SK-N-SH treated with all-trans-retinoic acid at 6 μM for 48 hours (cell line): ENCODE results near the gene POLK.

ENCODE experiments used
- ATAC-seq: fragments of 200-7000 bp; cut with Tn5 transposase; 3 replicates; pipeline ENCODE4 v1.9.1; 2020; ENCODE audit warnings: mild to moderate bottlenecking, moderate library complexity
- ARNTL ChIP-seq: fragments of 450-650 bp; formaldehyde crosslinking; IDR thresholded peaks from 2 replicates; pipeline ENCODE4 v1.5.0; 2020; ENCODE audit warnings: low read depth, mild to moderate bottlenecking, moderate library complexity, borderline replicate concordance
- BACH2 ChIP-seq: fragments of 250-450 bp; sonication (Bioruptor Pico); IDR thresholded peaks from 2 replicates; pipeline ENCODE4 v1.9.0; 2021; ENCODE audit warnings: mild to moderate bottlenecking, borderline replicate concordance
- CSDC2 ChIP-seq: fragments of 250-450 bp; sonication (Bioruptor Pico); IDR thresholded peaks from 2 replicates; pipeline ENCODE4 v1.5.0; 2020; ENCODE audit warnings: mild to moderate bottlenecking, moderate library complexity
- ESRRG ChIP-seq: fragments of 250-450 bp; sonication (Bioruptor Pico); IDR thresholded peaks from 2 replicates; pipeline ENCODE4 v1.6.1; 2021; ENCODE audit warnings: mild to moderate bottlenecking
- GLIS3 ChIP-seq: fragments of 250-450 bp; sonication (Bioruptor Pico); IDR thresholded peaks from 2 replicates; pipeline ENCODE4 v1.5.0; 2020; ENCODE audit warnings: mild to moderate bottlenecking, moderate library complexity
- ISL1 ChIP-seq: fragments of 250-450 bp; sonication (Bioruptor Pico); IDR thresholded peaks from 2 replicates; pipeline ENCODE4 v2.1.2; 2022; ENCODE audit warnings: mild to moderate bottlenecking, moderate library complexity
- OSR1 ChIP-seq: fragments of 250-450 bp; sonication (Bioruptor Pico); IDR thresholded peaks from 2 replicates; pipeline ENCODE4 v1.8.0; 2022; ENCODE audit warnings: moderate library complexity, mild to moderate bottlenecking, inconsistent platforms
- PPARA ChIP-seq: fragments of 250-450 bp; sonication (Bioruptor Pico); IDR thresholded peaks from 2 replicates; pipeline ENCODE4 v1.5.0; 2020; ENCODE audit warnings: mild to moderate bottlenecking, borderline replicate concordance
- RARB ChIP-seq: fragments of 250-450 bp; sonication (Bioruptor Pico); IDR thresholded peaks from 2 replicates; pipeline ENCODE4 v1.8.0; 2021; ENCODE audit warnings: mild to moderate bottlenecking, moderate library complexity
- SNAI2 ChIP-seq: fragments of 250-450 bp; sonication (Bioruptor Pico); IDR thresholded peaks from 2 replicates; pipeline ENCODE4 v1.5.0; 2020; ENCODE audit warnings: mild to moderate bottlenecking, moderate library complexity
- TCF4 ChIP-seq: fragments of 250-450 bp; sonication (Bioruptor Pico); IDR thresholded peaks from 2 replicates; pipeline ENCODE4 v1.8.0; 2021; ENCODE audit warnings: mild to moderate bottlenecking, moderate library complexity, borderline replicate concordance
- TOX ChIP-seq: fragments of 250-450 bp; sonication (Bioruptor Pico); IDR thresholded peaks from 2 replicates; pipeline ENCODE4 v1.8.0; 2021; ENCODE audit warnings: mild to moderate bottlenecking, moderate library complexity, borderline replicate concordance
- ZC3H10 ChIP-seq: fragments of 250-450 bp; sonication (Bioruptor Pico); IDR thresholded peaks from 2 replicates; pipeline ENCODE4 v1.5.1; 2021; ENCODE audit warnings: mild to moderate bottlenecking, moderate library complexity
- ZFP3 ChIP-seq: fragments of 250-450 bp; sonication (Bioruptor Pico); IDR thresholded peaks from 2 replicates; pipeline ENCODE4 v1.5.0; 2020; ENCODE audit warnings: mild to moderate bottlenecking, moderate library complexity
- ZFP30 ChIP-seq: fragments of 450-650 bp; formaldehyde crosslinking; IDR thresholded peaks from 2 replicates; pipeline ENCODE4 v1.5.0; 2022; ENCODE audit warnings: mild to moderate bottlenecking, moderate library complexity
- ZNF565 ChIP-seq: fragments of 450-650 bp; formaldehyde crosslinking; conservative IDR thresholded peaks from 2 replicates; pipeline ENCODE4 v1.5.0; 2020; ENCODE audit warnings: low read depth, mild to moderate bottlenecking, moderate library complexity
- ZNF70 ChIP-seq: fragments of 450-650 bp; formaldehyde crosslinking; IDR thresholded peaks from 2 replicates; pipeline ENCODE4 v1.5.0; 2020; ENCODE audit warnings: mild to moderate bottlenecking, moderate library complexity
- ZNF8 ChIP-seq: fragments of 450-650 bp; formaldehyde crosslinking; IDR thresholded peaks from 2 replicates; pipeline ENCODE4 v1.5.0; 2020; ENCODE audit warnings: mild to moderate bottlenecking, moderate library complexity
- TF ChIP-seq, protein P1 (sequence below): fragments of 250-450 bp; sonication (Bioruptor Pico); IDR thresholded peaks from 2 replicates; pipeline ENCODE4 v1.5.1; 2020; ENCODE audit warnings: low read depth, mild to moderate bottlenecking, moderate library complexity
- TF ChIP-seq, protein P2 (sequence below): fragments of 250-450 bp; sonication (Bioruptor Pico); IDR thresholded peaks from 2 replicates; pipeline ENCODE4 v1.5.1; 2021; ENCODE audit warnings: mild to moderate bottlenecking, moderate library complexity
- TF ChIP-seq, protein P3 (sequence below): fragments of 250-450 bp; sonication (Bioruptor Pico); IDR thresholded peaks from 2 replicates; pipeline ENCODE4 v1.8.0; 2021; ENCODE audit warnings: low read depth, mild to moderate bottlenecking, moderate library complexity, borderline replicate concordance
- TF ChIP-seq, protein P4 (sequence below): fragments of 250-450 bp; sonication (Bioruptor Pico); IDR thresholded peaks from 2 replicates; pipeline ENCODE4 v1.8.0; 2020; ENCODE audit warnings: mild to moderate bottlenecking, moderate library complexity, borderline replicate concordance
- TF ChIP-seq, protein P5 (sequence below): fragments of 250-450 bp; sonication (Bioruptor Pico); IDR thresholded peaks from 2 replicates; pipeline ENCODE4 v1.5.0; 2020; ENCODE audit warnings: mild to moderate bottlenecking, moderate library complexity

POLK gene

DNA sequence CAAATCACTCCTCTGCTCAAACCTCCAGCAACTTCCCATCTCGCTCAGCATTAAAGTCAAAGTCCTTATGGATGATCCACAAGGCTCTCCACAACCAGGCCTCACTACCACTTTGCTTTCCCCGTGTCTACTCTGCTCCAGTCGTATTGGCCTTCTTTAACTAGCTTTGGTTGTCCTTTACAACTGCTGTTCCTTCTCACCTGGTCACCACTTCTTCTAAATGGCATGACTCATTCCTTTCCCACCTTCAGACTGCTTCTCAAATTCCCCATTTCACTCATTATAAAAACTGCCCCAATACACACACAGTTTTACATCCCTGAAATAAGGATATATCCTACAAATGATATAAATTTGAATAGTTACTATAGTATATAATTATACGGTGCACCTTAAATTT, 30.7 kb upstream of the POLK start:
- TF ChIP-seq ZNF70 (CRISPR knock-in tag) (no peak), RARB (CRISPR knock-in tag) (no peak), CSDC2 (CRISPR knock-in tag) (no peak), ZNF565 (CRISPR knock-in tag) (no peak), ZFP30 (CRISPR knock-in tag) (no peak), ESRRG (CRISPR knock-in tag) (no peak), OSR1 (CRISPR knock-in tag) (no peak), ZNF8 (CRISPR knock-in tag) (no peak), GLIS3 (CRISPR knock-in tag) (no peak), PPARA (CRISPR knock-in tag) (no peak), TCF4 (CRISPR knock-in tag) (no peak)
- TF ChIP-seq, protein P1, sequence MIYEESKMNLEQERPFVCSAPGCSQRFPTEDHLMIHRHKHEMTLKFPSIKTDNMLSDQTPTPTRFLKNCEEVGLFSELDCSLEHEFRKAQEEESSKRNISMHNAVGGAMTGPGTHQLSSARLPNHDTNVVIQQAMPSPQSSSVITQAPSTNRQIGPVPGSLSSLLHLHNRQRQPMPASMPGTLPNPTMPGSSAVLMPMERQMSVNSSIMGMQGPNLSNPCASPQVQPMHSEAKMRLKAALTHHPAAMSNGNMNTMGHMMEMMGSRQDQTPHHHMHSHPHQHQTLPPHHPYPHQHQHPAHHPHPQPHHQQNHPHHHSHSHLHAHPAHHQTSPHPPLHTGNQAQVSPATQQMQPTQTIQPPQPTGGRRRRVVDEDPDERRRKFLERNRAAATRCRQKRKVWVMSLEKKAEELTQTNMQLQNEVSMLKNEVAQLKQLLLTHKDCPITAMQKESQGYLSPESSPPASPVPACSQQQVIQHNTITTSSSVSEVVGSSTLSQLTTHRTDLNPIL = no peak
- TF ChIP-seq, protein P2, sequence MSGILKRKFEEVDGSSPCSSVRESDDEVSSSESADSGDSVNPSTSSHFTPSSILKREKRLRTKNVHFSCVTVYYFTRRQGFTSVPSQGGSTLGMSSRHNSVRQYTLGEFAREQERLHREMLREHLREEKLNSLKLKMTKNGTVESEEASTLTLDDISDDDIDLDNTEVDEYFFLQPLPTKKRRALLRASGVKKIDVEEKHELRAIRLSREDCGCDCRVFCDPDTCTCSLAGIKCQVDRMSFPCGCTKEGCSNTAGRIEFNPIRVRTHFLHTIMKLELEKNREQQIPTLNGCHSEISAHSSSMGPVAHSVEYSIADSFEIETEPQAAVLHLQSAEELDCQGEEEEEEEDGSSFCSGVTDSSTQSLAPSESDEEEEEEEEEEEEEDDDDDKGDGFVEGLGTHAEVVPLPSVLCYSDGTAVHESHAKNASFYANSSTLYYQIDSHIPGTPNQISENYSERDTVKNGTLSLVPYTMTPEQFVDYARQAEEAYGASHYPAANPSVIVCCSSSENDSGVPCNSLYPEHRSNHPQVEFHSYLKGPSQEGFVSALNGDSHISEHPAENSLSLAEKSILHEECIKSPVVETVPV (CRISPR knock-in tag) = no peak
- TF ChIP-seq, protein P3, sequence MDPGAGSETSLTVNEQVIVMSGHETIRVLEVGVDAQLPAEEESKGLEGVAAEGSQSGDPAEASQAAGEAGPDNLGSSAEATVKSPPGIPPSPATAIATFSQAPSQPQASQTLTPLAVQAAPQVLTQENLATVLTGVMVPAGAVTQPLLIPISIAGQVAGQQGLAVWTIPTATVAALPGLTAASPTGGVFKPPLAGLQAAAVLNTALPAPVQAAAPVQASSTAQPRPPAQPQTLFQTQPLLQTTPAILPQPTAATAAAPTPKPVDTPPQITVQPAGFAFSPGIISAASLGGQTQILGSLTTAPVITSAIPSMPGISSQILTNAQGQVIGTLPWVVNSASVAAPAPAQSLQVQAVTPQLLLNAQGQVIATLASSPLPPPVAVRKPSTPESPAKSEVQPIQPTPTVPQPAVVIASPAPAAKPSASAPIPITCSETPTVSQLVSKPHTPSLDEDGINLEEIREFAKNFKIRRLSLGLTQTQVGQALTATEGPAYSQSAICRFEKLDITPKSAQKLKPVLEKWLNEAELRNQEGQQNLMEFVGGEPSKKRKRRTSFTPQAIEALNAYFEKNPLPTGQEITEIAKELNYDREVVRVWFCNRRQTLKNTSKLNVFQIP (CRISPR knock-in tag) = no peak
- TF ChIP-seq, protein P4, sequence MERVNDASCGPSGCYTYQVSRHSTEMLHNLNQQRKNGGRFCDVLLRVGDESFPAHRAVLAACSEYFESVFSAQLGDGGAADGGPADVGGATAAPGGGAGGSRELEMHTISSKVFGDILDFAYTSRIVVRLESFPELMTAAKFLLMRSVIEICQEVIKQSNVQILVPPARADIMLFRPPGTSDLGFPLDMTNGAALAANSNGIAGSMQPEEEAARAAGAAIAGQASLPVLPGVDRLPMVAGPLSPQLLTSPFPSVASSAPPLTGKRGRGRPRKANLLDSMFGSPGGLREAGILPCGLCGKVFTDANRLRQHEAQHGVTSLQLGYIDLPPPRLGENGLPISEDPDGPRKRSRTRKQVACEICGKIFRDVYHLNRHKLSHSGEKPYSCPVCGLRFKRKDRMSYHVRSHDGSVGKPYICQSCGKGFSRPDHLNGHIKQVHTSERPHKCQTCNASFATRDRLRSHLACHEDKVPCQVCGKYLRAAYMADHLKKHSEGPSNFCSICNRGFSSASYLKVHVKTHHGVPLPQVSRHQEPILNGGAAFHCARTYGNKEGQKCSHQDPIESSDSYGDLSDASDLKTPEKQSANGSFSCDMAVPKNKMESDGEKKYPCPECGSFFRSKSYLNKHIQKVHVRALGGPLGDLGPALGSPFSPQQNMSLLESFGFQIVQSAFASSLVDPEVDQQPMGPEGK (CRISPR knock-in tag) = no peak
- TF ChIP-seq, protein P5, sequence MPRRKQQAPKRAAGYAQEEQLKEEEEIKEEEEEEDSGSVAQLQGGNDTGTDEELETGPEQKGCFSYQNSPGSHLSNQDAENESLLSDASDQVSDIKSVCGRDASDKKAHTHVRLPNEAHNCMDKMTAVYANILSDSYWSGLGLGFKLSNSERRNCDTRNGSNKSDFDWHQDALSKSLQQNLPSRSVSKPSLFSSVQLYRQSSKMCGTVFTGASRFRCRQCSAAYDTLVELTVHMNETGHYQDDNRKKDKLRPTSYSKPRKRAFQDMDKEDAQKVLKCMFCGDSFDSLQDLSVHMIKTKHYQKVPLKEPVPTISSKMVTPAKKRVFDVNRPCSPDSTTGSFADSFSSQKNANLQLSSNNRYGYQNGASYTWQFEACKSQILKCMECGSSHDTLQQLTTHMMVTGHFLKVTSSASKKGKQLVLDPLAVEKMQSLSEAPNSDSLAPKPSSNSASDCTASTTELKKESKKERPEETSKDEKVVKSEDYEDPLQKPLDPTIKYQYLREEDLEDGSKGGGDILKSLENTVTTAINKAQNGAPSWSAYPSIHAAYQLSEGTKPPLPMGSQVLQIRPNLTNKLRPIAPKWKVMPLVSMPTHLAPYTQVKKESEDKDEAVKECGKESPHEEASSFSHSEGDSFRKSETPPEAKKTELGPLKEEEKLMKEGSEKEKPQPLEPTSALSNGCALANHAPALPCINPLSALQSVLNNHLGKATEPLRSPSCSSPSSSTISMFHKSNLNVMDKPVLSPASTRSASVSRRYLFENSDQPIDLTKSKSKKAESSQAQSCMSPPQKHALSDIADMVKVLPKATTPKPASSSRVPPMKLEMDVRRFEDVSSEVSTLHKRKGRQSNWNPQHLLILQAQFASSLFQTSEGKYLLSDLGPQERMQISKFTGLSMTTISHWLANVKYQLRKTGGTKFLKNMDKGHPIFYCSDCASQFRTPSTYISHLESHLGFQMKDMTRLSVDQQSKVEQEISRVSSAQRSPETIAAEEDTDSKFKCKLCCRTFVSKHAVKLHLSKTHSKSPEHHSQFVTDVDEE = no peak
- no peak for ATAC-seq

DNA sequence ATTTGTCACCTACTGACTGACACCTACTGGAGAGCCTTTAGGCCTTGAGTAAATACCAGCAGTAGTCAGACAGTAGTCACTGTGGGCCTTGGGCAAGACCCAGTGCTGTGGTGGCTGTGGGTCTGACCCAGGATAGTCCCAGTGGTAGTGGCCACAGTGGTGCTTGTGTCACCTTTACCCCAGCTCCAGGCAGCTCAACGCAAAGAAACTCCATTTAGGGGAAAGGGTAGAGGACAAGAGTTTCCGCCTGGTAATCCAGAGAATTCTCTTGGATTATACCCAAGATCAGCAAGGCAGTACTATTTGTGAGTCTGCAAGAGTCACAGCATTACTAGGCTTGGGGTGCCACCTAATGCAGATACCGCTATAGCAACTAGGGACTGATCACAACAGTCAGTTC, 29.2 kb upstream of the POLK start:
- TF ChIP-seq ESRRG (CRISPR knock-in tag) (no peak), ZFP3 (no peak), TOX (CRISPR knock-in tag) (no peak), ZNF8 (CRISPR knock-in tag) (no peak), ZNF70 (CRISPR knock-in tag) (no peak), GLIS3 (CRISPR knock-in tag) (no peak), CSDC2 (CRISPR knock-in tag) (no peak), RARB (CRISPR knock-in tag) (no peak), PPARA (CRISPR knock-in tag) (no peak), ISL1 (CRISPR knock-in tag) (no peak), SNAI2 (CRISPR knock-in tag) (no peak), BACH2 (CRISPR knock-in tag) (no peak), ARNTL (no peak), OSR1 (CRISPR knock-in tag) (no peak), ZC3H10 (CRISPR knock-in tag) (no peak)
- TF ChIP-seq, protein P2 (CRISPR knock-in tag) = no peak
- TF ChIP-seq, protein P5 = no peak
- TF ChIP-seq, all 23 proteins: peak for 0
- no peak for ATAC-seq
